ENCODE measurements around the gene RAB21.

DNA sequence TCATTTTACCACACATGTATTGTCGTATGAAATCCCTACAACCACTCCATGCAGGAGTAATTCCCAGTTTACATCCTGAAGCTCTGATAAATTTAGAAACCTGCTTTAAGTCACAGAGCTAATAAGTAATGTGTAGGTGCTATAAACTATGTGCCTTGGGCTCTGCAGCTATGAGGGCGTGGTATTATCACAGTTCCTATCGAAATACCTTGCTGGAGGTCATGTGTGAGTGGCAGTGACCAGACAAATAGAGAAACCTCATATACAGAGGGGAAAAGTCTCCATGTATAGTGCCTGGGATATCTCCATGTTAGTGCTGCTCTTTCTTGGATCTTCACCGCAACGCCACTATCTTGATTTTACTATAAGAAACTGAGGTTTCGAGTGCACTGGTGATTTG is 84.0 kb downstream of the RAB21 start:
- TF ChIP-seq, protein P1, sequence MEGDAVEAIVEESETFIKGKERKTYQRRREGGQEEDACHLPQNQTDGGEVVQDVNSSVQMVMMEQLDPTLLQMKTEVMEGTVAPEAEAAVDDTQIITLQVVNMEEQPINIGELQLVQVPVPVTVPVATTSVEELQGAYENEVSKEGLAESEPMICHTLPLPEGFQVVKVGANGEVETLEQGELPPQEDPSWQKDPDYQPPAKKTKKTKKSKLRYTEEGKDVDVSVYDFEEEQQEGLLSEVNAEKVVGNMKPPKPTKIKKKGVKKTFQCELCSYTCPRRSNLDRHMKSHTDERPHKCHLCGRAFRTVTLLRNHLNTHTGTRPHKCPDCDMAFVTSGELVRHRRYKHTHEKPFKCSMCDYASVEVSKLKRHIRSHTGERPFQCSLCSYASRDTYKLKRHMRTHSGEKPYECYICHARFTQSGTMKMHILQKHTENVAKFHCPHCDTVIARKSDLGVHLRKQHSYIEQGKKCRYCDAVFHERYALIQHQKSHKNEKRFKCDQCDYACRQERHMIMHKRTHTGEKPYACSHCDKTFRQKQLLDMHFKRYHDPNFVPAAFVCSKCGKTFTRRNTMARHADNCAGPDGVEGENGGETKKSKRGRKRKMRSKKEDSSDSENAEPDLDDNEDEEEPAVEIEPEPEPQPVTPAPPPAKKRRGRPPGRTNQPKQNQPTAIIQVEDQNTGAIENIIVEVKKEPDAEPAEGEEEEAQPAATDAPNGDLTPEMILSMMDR (IDR thresholded peaks at IDR 0.05): no peak
- no peak for TF ChIP-seq POLR2AphosphoS5 (IDR thresholded peaks at IDR 0.05)
- TF ChIP-seq POLR2A (IDR thresholded peaks at IDR 0.05): no peak
